Activated B cell treated with CpG ODN at 0.5 μM for 24 hours (primary cell): ENCODE measurements around the gene TNF. TPM values are rescaled to one million over a fixed set of nuclear protein-coding genes. Genes with fewer than 3 reads are reported as not detected.

ENCODE experiments used
- ATAC-seq: fragments of 200-7000 bp; cut with Tn5 transposase; one replicate; pipeline ENCODE4 v1.10.0; 2021; ENCODE audit warnings: low read depth, mild to moderate bottlenecking, moderate library complexity
- CTCF ChIA-PET: fragments of 350-600 bp; sonication (Branson Sonifier 250); formaldehyde crosslinking; loops from one replicate; lab custom pipeline; 2021; ENCODE audit warnings: antibody characterized with exemption; lab: Charles Lee
- POLR2A ChIA-PET: fragments of 350-600 bp; sonication (Branson Sonifier 250); formaldehyde crosslinking; loops from one replicate; lab custom pipeline; 2021; ENCODE audit warnings: antibody characterized with exemption; lab: Charles Lee
- DNase-seq: peaks from one replicate; pipeline ENCODE4 v3.0.0; 2022
- H3K27ac Mint-ChIP-seq: one replicate; pipeline ENCODE4 v1.8.0; 2020; ENCODE audit warnings: mixed read lengths
- H3K27me3 Mint-ChIP-seq: one replicate; pipeline ENCODE4 v1.8.0; 2021; ENCODE audit warnings: mixed read lengths
- H3K36me3 Mint-ChIP-seq: one replicate; pipeline ENCODE4 v1.8.0; 2021; ENCODE audit warnings: low read depth, mixed read lengths
- H3K4me1 Mint-ChIP-seq: one replicate; pipeline ENCODE4 v1.8.0; 2021; ENCODE audit warnings: mixed read lengths
- H3K4me3 Mint-ChIP-seq: one replicate; pipeline ENCODE4 v1.8.0; 2020; ENCODE audit warnings: mild to moderate bottlenecking, mixed read lengths
- H3K9me3 Mint-ChIP-seq: one replicate; pipeline ENCODE4 v1.8.0; 2020; ENCODE audit warnings: mixed read lengths
- CTCF ChIP-seq: fragments of 200-600 bp; IDR thresholded peaks from one replicate; pipeline ENCODE4 v1.8.0; 2022; ENCODE audit warnings: antibody characterized with exemption, mild to moderate bottlenecking
- intact Hi-C: fragments of 100-400 bp; cut with micrococcal nuclease; formaldehyde crosslinking; loops from one replicate; pipeline ENCODE4 v1.15.1; 2024
- total RNA-seq: library from RNA; stranded (reverse); gene quantifications from 2 replicates; pipeline ENCODE4 v1.2.3, GENCODE V29; 2022

Gene TNF
- total RNA-seq, 1 donor from 2014 or later: 139 TPM

- ChIA-PET POLR2A (interaction anchor here (0.6 to 26.0 kb wide), 8 partner anchors 3 to 109 kb away, joined by 3 to 1155 read pairs (median 121); partner anchors contain the start of genes BAG6, LST1, LTA and LTB), CTCF (interaction anchor here (5.0 to 25.7 kb wide), 3 partner anchors 11 to 23 kb away, joined by 33 to 611 read pairs (median 577); partner anchors contain the start of genes ATP6V1G2, DDX39B, LST1 and LTB)
- H3K27me3 Mint-ChIP-seq: no peaks in the 10 kb centered on the region
- no peak for TF ChIP-seq CTCF
- H3K4me1 Mint-ChIP-seq: peaks cover 95% of the 10 kb centered on the region
- no peaks in the 10 kb centered on the region for H3K9me3 Mint-ChIP-seq
- intact Hi-C loops: loop anchor here (2.0 kb wide), 1 partner anchor 79 kb away; the partner anchor contains the start of gene BAG6
- H3K27ac Mint-ChIP-seq: peak overlapping the region; percentile 99
- H3K36me3 Mint-ChIP-seq: peaks cover 48% of the 10 kb centered on the region
- DNase-seq (no peak), ATAC-seq (no peak)
- H3K4me3 Mint-ChIP-seq: peak overlapping the region; percentile 98
These were observed 1.9 kb upstream of the TNF start for GRCh38 chr6:31573239-31574105.

- ChIA-PET CTCF (interaction anchor here (1.0 to 25.7 kb wide), 5 partner anchors 10 to 22 kb away, joined by 3 to 611 read pairs (median 33); partner anchors contain the start of genes ATP6V1G2, DDX39B, LST1 and LTB), POLR2A (interaction anchor here (0.6 to 26.0 kb wide), 21 partner anchors 2 to 1924 kb away, joined by 3 to 1155 read pairs (median 6); partner anchors contain the start of genes ABHD16A, BAG6, C6orf47 and CLIC1)
- no peaks in the 10 kb centered on the region for H3K9me3 Mint-ChIP-seq
- DNase-seq (no peak), ATAC-seq (peak; percentile 6)
- peaks cover 55% of the 10 kb centered on the region for H3K36me3 Mint-ChIP-seq
- no peak for TF ChIP-seq CTCF
- peak overlapping the region; percentile 99 for H3K27ac Mint-ChIP-seq
- H3K4me3 Mint-ChIP-seq: peak overlapping the region; percentile 98
- intact Hi-C loops: loop anchor here (2.0 kb wide), 1 partner anchor 78 kb away; the partner anchor contains the start of gene BAG6
- no peaks in the 10 kb centered on the region for H3K27me3 Mint-ChIP-seq
- peaks cover 95% of the 10 kb centered on the region for H3K4me1 Mint-ChIP-seq
These were observed 981 bp upstream of the TNF start for GRCh38 chr6:31574106-31575061.

GRCh38 chr6:31575952-31576685 lies 754 bp downstream of the TNF start:
- H3K4me3 Mint-ChIP-seq: peak overlapping the region; percentile 98
- POLR2A ChIA-PET: interaction anchor here (0.6 to 26.0 kb wide), 21 partner anchors 1 to 961 kb away, joined by 3 to 1155 read pairs (median 6); partner anchors contain the start of genes ABHD16A, ATP6V1G2, BAG6 and C6orf47
- no peak for TF ChIP-seq CTCF
- peaks cover 65% of the 10 kb centered on the region for H3K36me3 Mint-ChIP-seq
- no peak for DNase-seq
- intact Hi-C loops: loop anchor here (1.0 to 2.0 kb wide), 2 partner anchors 10 to 77 kb away; partner anchors contain the start of genes BAG6 and LST1
- no peak for ATAC-seq
- no peaks in the 10 kb centered on the region for H3K27me3 Mint-ChIP-seq
- H3K9me3 Mint-ChIP-seq: no peaks in the 10 kb centered on the region
- H3K4me1 Mint-ChIP-seq: peaks cover 91% of the 10 kb centered on the region
- H3K27ac Mint-ChIP-seq: peak overlapping the region; percentile 99
- CTCF ChIA-PET: interaction anchor here (1.0 to 25.7 kb wide), 5 partner anchors 8 to 23 kb away, joined by 3 to 611 read pairs (median 33); partner anchors contain the start of genes ATP6V1G2, DDX39B, LST1 and LTB

GRCh38 chr6:31576897-31577578 lies 1.7 kb downstream of the TNF start:
- Mint-ChIP-seq H3K4me1 (peaks cover 85% of the 10 kb centered on the region), H3K9me3 (no peaks in the 10 kb centered on the region), H3K36me3 (peaks cover 74% of the 10 kb centered on the region), H3K27ac (peak overlapping the region; percentile 99), H3K4me3 (peak overlapping the region; percentile 98), H3K27me3 (no peaks in the 10 kb centered on the region)
- CTCF ChIA-PET: interaction anchor here (2.5 to 25.7 kb wide), 4 partner anchors 7 to 24 kb away, joined by 11 to 611 read pairs (median 305); partner anchors contain the start of genes ATP6V1G2, DDX39B, LST1 and LTB
- intact Hi-C loops: loop anchor here (1.0 kb wide), 1 partner anchor 9 kb away; the partner anchor contains the start of gene LST1
- no peak for TF ChIP-seq CTCF
- DNase-seq: no peak
- POLR2A ChIA-PET: interaction anchor here (0.6 to 26.0 kb wide), 12 partner anchors 0 to 697 kb away, joined by 3 to 1155 read pairs (median 20); partner anchors contain the start of genes ATP6V1G2, BAG6, DDX39B and LST1
- ATAC-seq: no peak
